Gastrocnemius medialis (tissue), 4 donors: Measurements from ENCODE around the gene SLC9A4. TPM values are rescaled to one million over a fixed set of nuclear protein-coding genes. Genes with fewer than 3 reads are reported as not detected.
A peak's percentile ranks its signal among the peaks of the same experiment; 100 is the strongest.

ENCODE experiments used
- ATAC-seq, 2 donors: fragments of 150-250 bp; one replicate each; pipeline ENCODE4 v1.9.1; 2016
- DNase-seq, 2 donors: peaks; one replicate each; pipeline ENCODE4 v3.0.0-alpha.2; 2019
- H3K27ac ChIP-seq, 4 donors: fragments of 200-600 bp; sonication (generic); 1 replicate in 1 of 4; 2 replicates in 3 of 4; pipeline ENCODE4 v1.5.1; 2016 to 2018; ENCODE audit warnings: mild to moderate bottlenecking in 2 of 4, moderate library complexity in 1 of 4
- H3K27me3 ChIP-seq, 3 donors: fragments of 200-600 bp; sonication (generic) in 2 of 3; 1 replicate in 1 of 3; 2 replicates in 2 of 3; pipeline versions ENCODE4 v1.5.1 to v1.6.0; 2016 to 2019; ENCODE audit warnings: mild to moderate bottlenecking in 1 of 3, moderate library complexity in 1 of 3
- H3K36me3 ChIP-seq, 2 donors: fragments of 200-600 bp; sonication (generic) in 1 of 2; one replicate each; pipeline ENCODE4 v1.5.1; 2017 to 2018
- H3K4me1 ChIP-seq, 2 donors: fragments of 200-600 bp; sonication (generic) in 1 of 2; one replicate each; pipeline ENCODE4 v1.5.1; 2016 to 2017; ENCODE audit warnings: mild to moderate bottlenecking in 2 of 2
- H3K4me3 ChIP-seq, 4 donors: fragments of 200-600 bp; sonication (generic) in 3 of 4; 1 replicate in 1 of 4; 2 replicates in 3 of 4; pipeline ENCODE4 v1.5.1; 2016 to 2019; ENCODE audit warnings: mild to moderate bottlenecking in 2 of 4
- H3K9me3 ChIP-seq, 3 donors: fragments of 200-600 bp; sonication (generic) in 2 of 3; 1 replicate in 1 of 3; 2 replicates in 2 of 3; pipeline ENCODE4 v1.5.1; 2016 to 2019
- POLR2A ChIP-seq, 2 donors: fragments of 450-650 bp; IDR thresholded peaks; one replicate each; pipeline ENCODE4 v1.6.1; 2017; ENCODE audit warnings: antibody characterized with exemption in 2 of 2, mild to moderate bottlenecking in 2 of 2, moderate library complexity in 2 of 2
- in situ Hi-C, 4 donors: fragments of 200-750 bp; cut with MboI; loops; one replicate each; pipeline versions ENCODE4 v1.15.0 to v1.8.0; 2017; ENCODE audit warnings: low sequenced_read_pairs in 4 of 4
- intact Hi-C: fragments of 100-400 bp; cut with DNase I; formaldehyde crosslinking; loops from one replicate; pipeline ENCODE4 v1.15.1; 2023; ENCODE audit warnings: low total_unique reads
- total RNA-seq, 4 donors: library from RNA; depleted of rRNA; stranded (reverse); fragments of >200 nt; gene quantifications; one replicate each; pipeline versions ENCODE4 v1.1.0 to v1.2.3, GENCODE V29; 2016
- TF ChIP-seq, protein P1 (sequence below), 5 experiments: fragments of 450-650 bp in 3 of 5; fragments of 200-600 bp in 2 of 5; sonication (generic) in 2 of 5; IDR thresholded peaks in 4 of 5; conservative IDR thresholded peaks in 1 of 5; 1 replicate in 4 of 5; 2 replicates in 1 of 5; pipeline ENCODE4 v1.5.1; 2016 to 2019; ENCODE audit warnings: antibody characterized with exemption in 5 of 5, mild to moderate bottlenecking in 3 of 5, moderate library complexity in 3 of 5

SLC9A4 gene
- total RNA-seq, 4 donors from 2014 or later: not detected

DNA sequence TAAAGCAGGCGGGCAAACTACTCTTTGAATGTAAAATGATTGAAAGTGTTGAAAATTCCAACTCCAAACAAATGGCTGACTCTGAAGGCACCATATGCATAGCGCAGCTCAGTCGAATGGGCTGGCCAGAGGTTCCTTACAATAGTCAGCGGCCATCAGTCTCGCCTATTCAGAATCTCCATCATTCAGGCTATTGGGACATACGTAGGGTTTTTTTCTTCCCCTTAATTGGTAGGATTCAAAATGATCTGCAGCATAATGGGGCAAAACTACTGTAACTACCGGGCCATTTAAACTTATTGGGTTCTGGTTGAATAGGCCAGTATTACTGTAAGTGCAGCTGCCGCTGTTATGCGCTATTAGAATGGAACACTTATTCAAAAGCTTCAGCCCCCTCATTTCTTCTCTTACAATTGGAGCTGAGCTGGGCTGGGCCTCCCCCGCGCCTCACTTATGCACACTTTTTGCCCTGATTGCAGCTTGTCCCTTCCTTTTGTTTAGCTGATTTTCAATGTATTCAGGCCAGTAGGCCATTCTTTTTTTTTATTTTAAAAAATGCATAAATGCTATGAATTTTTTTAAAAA, 40.4 kb downstream of the SLC9A4 start:
- ATAC-seq (no peak), DNase-seq (no peak)
- TF ChIP-seq, protein P1, sequence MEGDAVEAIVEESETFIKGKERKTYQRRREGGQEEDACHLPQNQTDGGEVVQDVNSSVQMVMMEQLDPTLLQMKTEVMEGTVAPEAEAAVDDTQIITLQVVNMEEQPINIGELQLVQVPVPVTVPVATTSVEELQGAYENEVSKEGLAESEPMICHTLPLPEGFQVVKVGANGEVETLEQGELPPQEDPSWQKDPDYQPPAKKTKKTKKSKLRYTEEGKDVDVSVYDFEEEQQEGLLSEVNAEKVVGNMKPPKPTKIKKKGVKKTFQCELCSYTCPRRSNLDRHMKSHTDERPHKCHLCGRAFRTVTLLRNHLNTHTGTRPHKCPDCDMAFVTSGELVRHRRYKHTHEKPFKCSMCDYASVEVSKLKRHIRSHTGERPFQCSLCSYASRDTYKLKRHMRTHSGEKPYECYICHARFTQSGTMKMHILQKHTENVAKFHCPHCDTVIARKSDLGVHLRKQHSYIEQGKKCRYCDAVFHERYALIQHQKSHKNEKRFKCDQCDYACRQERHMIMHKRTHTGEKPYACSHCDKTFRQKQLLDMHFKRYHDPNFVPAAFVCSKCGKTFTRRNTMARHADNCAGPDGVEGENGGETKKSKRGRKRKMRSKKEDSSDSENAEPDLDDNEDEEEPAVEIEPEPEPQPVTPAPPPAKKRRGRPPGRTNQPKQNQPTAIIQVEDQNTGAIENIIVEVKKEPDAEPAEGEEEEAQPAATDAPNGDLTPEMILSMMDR (IDR thresholded peaks at IDR 0.05 in 4 of 5, conservative IDR thresholded peaks at IDR 0.05 in 1 of 5): no peak
- no peak for TF ChIP-seq POLR2A (IDR thresholded peaks at IDR 0.05)
- no peaks in the 10 kb centered on the region for H3K27me3 ChIP-seq
- no peaks in the 10 kb centered on the region for H3K36me3 ChIP-seq
- intact Hi-C loops (no loop called here), in situ Hi-C loops (no loop called here)
- no peak overlapping the region for H3K4me3 ChIP-seq
- H3K9me3 ChIP-seq: no peaks in the 10 kb centered on the region
- H3K27ac ChIP-seq: no peak overlapping the region
- peaks cover 0 to 8% of the 10 kb centered on the region in 2 donors for H3K4me1 ChIP-seq

DNA sequence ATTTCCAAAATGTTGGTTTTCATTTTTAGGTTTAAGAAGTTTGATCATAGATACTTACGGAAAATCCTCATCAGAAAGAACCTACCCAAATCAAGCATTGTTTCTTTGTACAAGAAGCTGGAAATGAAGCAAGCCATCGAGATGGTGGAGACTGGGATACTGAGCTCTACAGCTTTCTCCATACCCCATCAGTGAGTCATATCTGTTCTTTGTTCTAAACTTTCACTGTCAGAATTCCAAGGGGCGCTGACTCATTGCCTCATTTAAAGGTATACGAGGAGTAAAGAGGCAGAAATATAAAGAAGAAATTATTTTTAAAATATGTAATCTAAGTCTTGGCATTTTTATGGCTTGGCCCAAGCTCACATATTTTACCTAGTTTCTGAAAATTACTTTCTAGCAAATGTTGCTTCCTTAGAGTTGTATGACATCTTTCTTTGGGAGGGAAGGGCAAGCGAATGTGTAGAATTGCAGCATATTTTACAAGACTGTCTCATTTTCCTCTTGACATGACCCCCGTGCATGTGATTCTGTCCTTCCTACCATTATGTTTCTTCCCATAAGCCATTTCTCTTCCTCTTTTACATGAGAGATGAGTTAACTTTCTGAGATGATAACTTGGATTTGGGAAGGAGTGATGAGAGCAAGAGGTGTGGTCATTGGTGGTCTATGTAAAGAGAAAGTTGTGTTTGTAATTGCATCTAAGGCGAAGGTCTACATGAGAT, 41.2 kb downstream of the SLC9A4 start:
- H3K4me3 ChIP-seq: no peak overlapping the region
- no peaks in the 10 kb centered on the region for H3K9me3 ChIP-seq
- DNase-seq: peak; percentile 6 to 46
- peaks cover 0 to 8% of the 10 kb centered on the region in 2 donors for H3K4me1 ChIP-seq
- peak; percentile 80 to 99 for ATAC-seq
- in situ Hi-C loops: no loop called here
- no peaks in the 10 kb centered on the region for H3K27me3 ChIP-seq
- intact Hi-C loops: no loop called here
- no peaks in the 10 kb centered on the region for H3K36me3 ChIP-seq
- TF ChIP-seq, protein P1 (IDR thresholded peaks at IDR 0.05 in 4 of 5, conservative IDR thresholded peaks at IDR 0.05 in 1 of 5): no peak
- TF ChIP-seq POLR2A (IDR thresholded peaks at IDR 0.05): no peak
- no peak overlapping the region for H3K27ac ChIP-seq

DNA sequence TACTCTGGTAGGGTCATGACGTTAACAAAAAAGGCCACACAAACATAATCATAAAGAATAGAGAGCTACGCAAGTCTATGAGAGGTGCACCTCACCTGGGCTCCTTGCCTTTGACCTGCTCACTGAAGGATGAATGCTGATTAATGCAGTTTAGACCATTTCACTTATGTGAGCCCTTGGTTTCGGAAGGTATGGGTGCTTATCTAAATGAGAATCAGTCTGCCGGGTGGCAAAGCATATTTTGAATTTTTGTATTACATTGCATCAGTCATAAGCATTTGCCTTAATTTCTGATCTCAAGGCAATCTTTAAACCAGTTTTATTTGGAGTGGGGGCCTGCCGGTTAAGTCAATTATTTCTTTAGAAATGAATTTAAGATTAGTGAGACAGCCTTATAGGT, 42.8 kb downstream of the SLC9A4 start:
- intact Hi-C loops (no loop called here), in situ Hi-C loops (no loop called here)
- TF ChIP-seq, protein P1 (IDR thresholded peaks at IDR 0.05 in 4 of 5, conservative IDR thresholded peaks at IDR 0.05 in 1 of 5): no peak
- Histone ChIP-seq H3K4me1 (peaks cover 0 to 8% of the 10 kb centered on the region in 2 donors), H3K9me3 (no peaks in the 10 kb centered on the region), H3K4me3 (no peak overlapping the region), H3K36me3 (no peaks in the 10 kb centered on the region), H3K27ac (no peak overlapping the region), H3K27me3 (no peaks in the 10 kb centered on the region)
- no peak for DNase-seq
- ATAC-seq: no peak

DNA sequence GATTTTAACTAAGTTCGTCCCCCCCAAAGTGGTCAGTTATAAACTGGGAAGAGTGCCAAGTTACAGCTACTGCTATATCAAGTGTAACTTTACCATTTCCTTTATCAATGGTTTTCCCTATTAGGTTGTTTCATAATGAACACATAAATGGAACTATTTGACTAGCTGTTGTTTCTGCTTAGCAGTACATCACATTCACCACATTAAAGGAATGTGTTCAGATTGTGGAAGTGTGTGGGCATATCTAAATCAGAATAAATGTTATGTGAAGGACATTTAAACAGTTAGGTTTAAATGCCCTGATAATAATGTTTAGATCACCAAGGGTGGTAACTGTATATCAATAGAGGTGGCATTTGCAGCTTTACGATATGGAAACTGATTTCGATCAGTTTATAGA, 45.1 kb downstream of the SLC9A4 start:
- no peak overlapping the region for H3K27ac ChIP-seq
- TF ChIP-seq POLR2A (IDR thresholded peaks at IDR 0.05): no peak
- TF ChIP-seq, protein P1 (IDR thresholded peaks at IDR 0.05 in 4 of 5, conservative IDR thresholded peaks at IDR 0.05 in 1 of 5): no peak
- ATAC-seq (no peak), DNase-seq (no peak)
- H3K4me1 ChIP-seq: peaks cover 0 to 8% of the 10 kb centered on the region in 2 donors
- H3K36me3 ChIP-seq: no peaks in the 10 kb centered on the region
- in situ Hi-C loops (no loop called here), intact Hi-C loops (no loop called here)
- H3K4me3 ChIP-seq: no peak overlapping the region
- H3K27me3 ChIP-seq: no peaks in the 10 kb centered on the region
- no peaks in the 10 kb centered on the region for H3K9me3 ChIP-seq
